ENCODE measurements around the gene UXS1. TPM values are rescaled to one million over a fixed set of nuclear protein-coding genes. Genes with fewer than 3 reads are reported as not detected.
"Not testable (repeated sequence)": the region's sequence is repeated elsewhere in the genome, so short reads cannot be mapped to it uniquely, and the experiment has no call there.

UXS1 gene
- total RNA-seq, 2 experiments from 2014 or later, result 35.6 to 37.7 TPM

GRCh38 chr2:106144621-106145331 lies 49.3 kb downstream of the UXS1 start:
- peaks cover 67% of the 10 kb centered on the region for H3K4me1 Mint-ChIP-seq
- DNase-seq, result peak; percentile 71
- H3K27me3 Mint-ChIP-seq, result no peaks in the 10 kb centered on the region
- POLR2A ChIA-PET, result interaction anchor here (0.6 to 0.9 kb wide), 2 partner anchors 48 to 76 kb away, joined by 3 read pairs; no protein-coding TSS in a partner anchor
- ATAC-seq, result peak; percentile 61
- H3K4me3 Mint-ChIP-seq, result peak overlapping the region; percentile 42
- intact Hi-C loops (cut with DNase I, micrococcal nuclease), result loop anchor here (1.0 to 10.0 kb wide), 2 partner anchors 50 kb away; partner anchors contain the start of gene UXS1 (in 2 of the 2)
- H3K9me3 Mint-ChIP-seq (ENCODE audit: low read depth), result no peaks in the 10 kb centered on the region
- peak overlapping the region; percentile 90 for H3K27ac Mint-ChIP-seq
- H3K36me3 Mint-ChIP-seq (ENCODE audit: low read depth), result peaks cover 49% of the 10 kb centered on the region
- CTCF ChIA-PET, result interaction anchor here (1.0 to 1.4 kb wide), 2 partner anchors 14 to 48 kb away, joined by 4 to 5 read pairs; no protein-coding TSS in a partner anchor

- Mint-ChIP-seq H3K4me1 (peaks cover 78% of the 10 kb centered on the region), H3K27ac (peak overlapping the region; percentile 90), H3K4me3 (no peak overlapping the region), H3K27me3 (no peaks in the 10 kb centered on the region), H3K9me3 (ENCODE audit: low read depth) (no peaks in the 10 kb centered on the region), H3K36me3 (ENCODE audit: low read depth) (peaks cover 38% of the 10 kb centered on the region)
- no peak for ATAC-seq
- intact Hi-C loops (cut with DNase I, micrococcal nuclease), result loop anchor here (1.0 to 10.0 kb wide), 2 partner anchors 51 kb away; partner anchors contain the start of gene UXS1 (in 2 of the 2)
- DNase-seq, result no peak
- ChIA-PET POLR2A (interaction anchor here (0.6 kb wide), 1 partner anchor 77 kb away, joined by 3 read pairs; no protein-coding TSS in a partner anchor), CTCF (interaction anchor here (3.3 kb wide), 1 partner anchor 16 kb away, joined by 15 read pairs; no protein-coding TSS in a partner anchor)
These were observed 50.4 kb downstream of the UXS1 start for GRCh38 chr2:106143495-106144215.

GRCh38 chr2:106142683-106143082 lies 51.4 kb downstream of the UXS1 start:
- ChIA-PET POLR2A (no interaction called here), CTCF (interaction anchor here (1.1 to 3.3 kb wide), 2 partner anchors 17 to 193 kb away, joined by 3 to 15 read pairs; no protein-coding TSS in a partner anchor)
- peak; percentile 6 for ATAC-seq
- Mint-ChIP-seq H3K36me3 (ENCODE audit: low read depth) (peaks cover 40% of the 10 kb centered on the region), H3K4me1 (peaks cover 83% of the 10 kb centered on the region), H3K4me3 (no peak overlapping the region), H3K9me3 (ENCODE audit: low read depth) (no peaks in the 10 kb centered on the region), H3K27me3 (no peaks in the 10 kb centered on the region), H3K27ac (peak overlapping the region; percentile 85)
- peak; percentile 60 for DNase-seq
- intact Hi-C loops (cut with DNase I, micrococcal nuclease), result loop anchor here in 1 of 2 experiments (10.0 kb wide), 1 partner anchor 52 kb away; the partner anchor contains the start of gene UXS1

- H3K27ac Mint-ChIP-seq, result peak overlapping the region; percentile 26
- H3K4me1 Mint-ChIP-seq, result peaks cover 76% of the 10 kb centered on the region
- no peaks in the 10 kb centered on the region for H3K9me3 Mint-ChIP-seq (ENCODE audit: low read depth)
- POLR2A ChIA-PET, result no interaction called here
- CTCF ChIA-PET, result interaction anchor here (0.9 to 3.3 kb wide), 7 partner anchors 9 to 43 kb away, joined by 3 to 15 read pairs (median 4); no protein-coding TSS in a partner anchor
- intact Hi-C loops (cut with DNase I, micrococcal nuclease), result loop anchor here in 1 of 2 experiments (10.0 kb wide), 1 partner anchor 54 kb away; the partner anchor contains the start of gene UXS1
- no peak overlapping the region for H3K4me3 Mint-ChIP-seq
- H3K36me3 Mint-ChIP-seq (ENCODE audit: low read depth), result peaks cover 42% of the 10 kb centered on the region
- DNase-seq (no peak), ATAC-seq (peak; percentile 36)
- no peaks in the 10 kb centered on the region for H3K27me3 Mint-ChIP-seq
These were observed 53.2 kb downstream of the UXS1 start for GRCh38 chr2:106140913-106141312.

- POLR2A ChIA-PET, result no interaction called here
- intact Hi-C loops (cut with DNase I, micrococcal nuclease), result loop anchor here in 1 of 2 experiments (10.0 kb wide), 1 partner anchor 55 kb away; the partner anchor contains the start of gene UXS1
- Mint-ChIP-seq H3K4me1 (peaks cover 72% of the 10 kb centered on the region), H3K36me3 (ENCODE audit: low read depth) (peaks cover 39% of the 10 kb centered on the region), H3K4me3 (no peak overlapping the region), H3K9me3 (ENCODE audit: low read depth) (no peaks in the 10 kb centered on the region), H3K27me3 (no peaks in the 10 kb centered on the region), H3K27ac (peak overlapping the region; percentile 98)
- DNase-seq (no peak), ATAC-seq (no peak)
- CTCF ChIA-PET, result interaction anchor here (1.1 to 3.3 kb wide), 5 partner anchors 10 to 35 kb away, joined by 4 to 15 read pairs (median 8); no protein-coding TSS in a partner anchor
These were observed 54.0 kb downstream of the UXS1 start for GRCh38 chr2:106140113-106140512.

- ATAC-seq (peak; percentile 33), DNase-seq (no peak)
- no peaks in the 10 kb centered on the region for H3K9me3 Mint-ChIP-seq (ENCODE audit: low read depth)
- ChIA-PET CTCF (interaction anchor here (0.7 to 2.6 kb wide), 6 partner anchors 11 to 412 kb away, joined by 3 to 9 read pairs (median 4); no protein-coding TSS in a partner anchor), POLR2A (interaction anchor here (0.6 to 1.3 kb wide), 2 partner anchors 17 to 224 kb away, joined by 3 to 6 read pairs; no protein-coding TSS in a partner anchor)
- peak overlapping the region; percentile 98 for H3K27ac Mint-ChIP-seq
- no peaks in the 10 kb centered on the region for H3K27me3 Mint-ChIP-seq
- peak overlapping the region; percentile 75 for H3K4me3 Mint-ChIP-seq
- H3K4me1 Mint-ChIP-seq, result peaks cover 65% of the 10 kb centered on the region
- peaks cover 32% of the 10 kb centered on the region for H3K36me3 Mint-ChIP-seq (ENCODE audit: low read depth)
- intact Hi-C loops (cut with DNase I, micrococcal nuclease), result no loop called here
These were observed 54.7 kb downstream of the UXS1 start for GRCh38 chr2:106139238-106139935.

- Mint-ChIP-seq H3K27ac (peak overlapping the region; percentile 98), H3K4me3 (peak overlapping the region; percentile 75), H3K4me1 (peaks cover 58% of the 10 kb centered on the region), H3K36me3 (ENCODE audit: low read depth) (peaks cover 25% of the 10 kb centered on the region), H3K27me3 (no peaks in the 10 kb centered on the region), H3K9me3 (ENCODE audit: low read depth) (no peaks in the 10 kb centered on the region)
- POLR2A ChIA-PET, result interaction anchor here (0.6 to 1.3 kb wide), 4 partner anchors 9 to 224 kb away, joined by 3 to 6 read pairs (median 3); no protein-coding TSS in a partner anchor
- ATAC-seq, result peak; percentile 6
- CTCF ChIA-PET, result interaction anchor here (0.6 to 1.6 kb wide), 5 partner anchors 33 to 412 kb away, joined by 3 to 5 read pairs (median 3); no protein-coding TSS in a partner anchor
- intact Hi-C loops (cut with DNase I, micrococcal nuclease), result no loop called here
- DNase-seq, result no peak
These were observed 55.4 kb downstream of the UXS1 start for GRCh38 chr2:106138543-106139237.

GRCh38 chr2:106137731-106138521 lies 56.2 kb downstream of the UXS1 start:
- intact Hi-C loops (cut with DNase I, micrococcal nuclease), result no loop called here
- H3K4me1 Mint-ChIP-seq, result peaks cover 52% of the 10 kb centered on the region
- ChIA-PET CTCF (interaction anchor here (0.6 to 1.6 kb wide), 4 partner anchors 17 to 342 kb away, joined by 3 to 5 read pairs (median 4); no protein-coding TSS in a partner anchor), POLR2A (interaction anchor here (0.6 to 1.3 kb wide), 4 partner anchors 10 to 801 kb away, joined by 3 read pairs; partner anchors contain the start of gene C2orf49)
- H3K4me3 Mint-ChIP-seq, result peak overlapping the region; percentile 75
- H3K9me3 Mint-ChIP-seq (ENCODE audit: low read depth), result no peaks in the 10 kb centered on the region
- H3K36me3 Mint-ChIP-seq (ENCODE audit: low read depth), result peaks cover 20% of the 10 kb centered on the region
- H3K27ac Mint-ChIP-seq, result peak overlapping the region; percentile 98
- ATAC-seq, result peak; percentile 54
- no peaks in the 10 kb centered on the region for H3K27me3 Mint-ChIP-seq
- DNase-seq, result peak; percentile 37

GRCh38 chr2:106131192-106131591 lies 62.9 kb downstream of the UXS1 start:
- ATAC-seq; intact Hi-C loops (cut with DNase I, micrococcal nuclease); H3K27me3 Mint-ChIP-seq; POLR2A ChIA-PET; H3K27ac Mint-ChIP-seq; H3K9me3 Mint-ChIP-seq (ENCODE audit: low read depth); DNase-seq; H3K4me3 Mint-ChIP-seq: not testable (repeated sequence)
- Mint-ChIP-seq H3K4me1 (peaks cover 22% of the 10 kb centered on the region), H3K36me3 (ENCODE audit: low read depth) (peaks cover 19% of the 10 kb centered on the region)
- CTCF ChIA-PET, result interaction anchor here (0.8 kb wide), 1 partner anchor 554 kb away, joined by 6 read pairs; no protein-coding TSS in a partner anchor
